RWPE2 (cell line): ENCODE data around the gene LIG1.

Source experiments
- ATAC-seq: fragments of 200-7000 bp; cut with Tn5 transposase; 3 replicates; pipeline ENCODE4 v1.9.1; 2021; ENCODE audit warnings: low read depth
- DNase-seq: peaks from one replicate; pipeline ENCODE4 v3.0.0-alpha.2; 2020; ENCODE audit warnings: low spot score
- H3K27ac ChIP-seq: fragments of 450-650 bp; 2 replicates; pipeline ENCODE4 v1.5.1; 2017; ENCODE audit warnings: mild to moderate bottlenecking; ENCODE audit not compliant: poor library complexity, severe bottlenecking
- H3K27me3 ChIP-seq: fragments of 250-450 bp; sonication (Bioruptor Pico); 2 replicates; pipeline ENCODE4 v1.5.1; 2021; ENCODE audit warnings: mild to moderate bottlenecking, moderate library complexity; ENCODE audit not compliant: insufficient read depth, poor library complexity, severe bottlenecking
- H3K36me3 ChIP-seq: fragments of 250-450 bp; sonication (Bioruptor Pico); 2 replicates; pipeline ENCODE4 v1.5.1; 2020; ENCODE audit warnings: low read depth, mild to moderate bottlenecking, moderate library complexity
- H3K4me1 ChIP-seq: fragments of 250-450 bp; sonication (Bioruptor Pico); 2 replicates; pipeline ENCODE4 v1.5.1; 2021; ENCODE audit warnings: mild to moderate bottlenecking, moderate library complexity; ENCODE audit not compliant: insufficient read depth, poor library complexity, severe bottlenecking
- H3K4me3 ChIP-seq: fragments of 250-450 bp; sonication (Bioruptor Pico); 2 replicates; pipeline ENCODE4 v1.5.1; 2021; ENCODE audit warnings: mild to moderate bottlenecking, moderate library complexity; ENCODE audit not compliant: severe bottlenecking
- H3K9me3 ChIP-seq: fragments of 250-450 bp; sonication (Bioruptor Pico); 2 replicates; pipeline ENCODE4 v1.5.1; 2021; ENCODE audit warnings: mild to moderate bottlenecking, moderate library complexity; ENCODE audit not compliant: severe bottlenecking
- CTCF ChIP-seq: fragments of 450-650 bp; IDR thresholded peaks from one replicate; pipeline ENCODE4 v1.5.1; 2017; ENCODE audit warnings: mild to moderate bottlenecking, moderate library complexity; ENCODE audit not compliant: poor library complexity, severe bottlenecking

Gene LIG1

GRCh38 chr19:48120505-48120904, 49.6 kb downstream of the LIG1 start:
- no peak overlapping the region for H3K4me3 ChIP-seq
- no peaks in the 10 kb centered on the region for H3K9me3 ChIP-seq
- DNase-seq (no peak), ATAC-seq (no peak)
- peaks cover 22% of the 10 kb centered on the region for H3K4me1 ChIP-seq
- H3K27ac ChIP-seq = no peak overlapping the region
- no peaks in the 10 kb centered on the region for H3K27me3 ChIP-seq
- peaks cover 45% of the 10 kb centered on the region for H3K36me3 ChIP-seq
- no peak for TF ChIP-seq CTCF

GRCh38 chr19:48118131-48118517, 52.0 kb downstream of the LIG1 start:
- ATAC-seq (no peak), DNase-seq (no peak)
- H3K4me1 ChIP-seq = peaks cover 9% of the 10 kb centered on the region
- H3K9me3 ChIP-seq = no peaks in the 10 kb centered on the region
- peaks cover 41% of the 10 kb centered on the region for H3K36me3 ChIP-seq
- H3K27me3 ChIP-seq = no peaks in the 10 kb centered on the region
- no peak overlapping the region for H3K4me3 ChIP-seq
- TF ChIP-seq CTCF = no peak
- H3K27ac ChIP-seq = no peak overlapping the region

- H3K9me3 ChIP-seq = no peaks in the 10 kb centered on the region
- no peak for DNase-seq
- no peak for TF ChIP-seq CTCF
- no peak overlapping the region for H3K4me3 ChIP-seq
- H3K27ac ChIP-seq = no peak overlapping the region
- H3K27me3 ChIP-seq = no peaks in the 10 kb centered on the region
- no peak for ATAC-seq
- peaks cover 9% of the 10 kb centered on the region for H3K4me1 ChIP-seq
- H3K36me3 ChIP-seq = peaks cover 37% of the 10 kb centered on the region
These were observed 52.5 kb downstream of the LIG1 start for GRCh38 chr19:48117515-48118130.

DNA sequence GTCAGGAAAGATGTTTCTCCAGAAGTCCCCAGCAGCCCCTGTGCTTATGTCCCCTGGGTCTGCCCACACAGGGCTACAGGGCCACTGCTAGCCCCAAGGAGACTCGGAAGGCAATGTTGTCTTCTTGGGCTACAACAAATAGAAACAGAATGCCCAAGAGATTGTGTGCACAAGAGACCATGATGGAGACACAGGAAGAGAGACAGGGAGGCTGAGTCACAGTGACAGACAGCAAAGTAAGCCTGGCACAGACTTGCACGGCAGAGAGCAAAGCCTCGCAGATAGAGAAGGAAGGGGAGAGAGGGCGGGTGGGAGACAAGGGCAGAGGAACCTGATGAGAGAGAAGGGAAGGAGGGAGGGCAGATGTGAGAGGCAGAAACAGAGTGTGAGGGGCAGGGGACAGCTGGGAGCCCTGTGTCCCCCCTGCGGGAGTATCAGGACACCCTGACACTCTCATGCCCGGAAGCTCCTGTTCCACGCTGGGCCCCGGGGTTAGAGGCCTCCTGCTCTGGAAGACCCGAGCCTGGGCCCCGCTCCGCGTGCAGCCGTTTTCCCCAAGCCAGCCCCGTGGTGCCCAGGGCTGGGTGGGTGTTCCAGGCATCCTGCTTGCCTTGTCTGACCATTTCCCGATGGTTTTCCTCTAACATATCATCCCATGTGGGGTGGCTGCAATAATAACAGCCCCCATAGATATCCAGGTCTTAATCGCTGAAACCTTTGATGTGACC, 56.8 kb downstream of the LIG1 start:
- H3K27me3 ChIP-seq = no peaks in the 10 kb centered on the region
- peaks cover 8% of the 10 kb centered on the region; the same call in 1 of the 2 replicates for H3K36me3 ChIP-seq
- H3K27ac ChIP-seq = no peak overlapping the region
- peaks cover 3% of the 10 kb centered on the region for H3K4me1 ChIP-seq
- no peak for TF ChIP-seq CTCF
- H3K9me3 ChIP-seq = no peaks in the 10 kb centered on the region
- H3K4me3 ChIP-seq = no peak overlapping the region
- ATAC-seq = no peak
- no peak for DNase-seq

- ATAC-seq (no peak), DNase-seq (no peak)
- no peaks in the 10 kb centered on the region for H3K36me3 ChIP-seq
- no peaks in the 10 kb centered on the region for H3K9me3 ChIP-seq
- no peak overlapping the region for H3K27ac ChIP-seq
- no peaks in the 10 kb centered on the region for H3K27me3 ChIP-seq
- TF ChIP-seq CTCF = no peak
- H3K4me3 ChIP-seq = no peak overlapping the region
- peaks cover 3% of the 10 kb centered on the region for H3K4me1 ChIP-seq
These were observed 58.9 kb downstream of the LIG1 start for GRCh38 chr19:48111280-48111679.
